Measurements from ENCODE around the gene GALNT13. TPM values are rescaled to one million over a fixed set of nuclear protein-coding genes. Genes with fewer than 3 reads are reported as not detected.

Gene GALNT13
- total RNA-seq, 2 donors from 2014 or later, result 6.0 to 9.8 TPM

GRCh38 chr2:154391051-154391450 is 519.3 kb downstream of the GALNT13 start:
- no peak for DNase-seq
- Histone ChIP-seq H3K27ac (ENCODE audit: low read depth, low read length) (no peak overlapping the region), H3K9ac (ENCODE audit: extremely low read depth, low read length, poor library complexity, severe bottlenecking) (no peak overlapping the region), H3K4me3 (ENCODE audit: low read length) (no peak overlapping the region), H3K9me3 (ENCODE audit: control insufficient read depth, low read length) (peaks cover 4% of the 10 kb centered on the region), H3K4me1 (ENCODE audit: control insufficient read depth, insufficient read depth, low read length) (no peaks in the 10 kb centered on the region), H3K27me3 (ENCODE audit: control insufficient read depth, insufficient read depth, low read length, poor library complexity, severe bottlenecking) (no peaks in the 10 kb centered on the region), H3K36me3 (ENCODE audit: control insufficient read depth, insufficient read depth, low read length) (no peaks in the 10 kb centered on the region)
- WGBS, 2 experiments (ENCODE audit: insufficient coverage in 1 of 2, insufficient read length in 1 of 2), result 100% methylated on average over 1 of the region's 1 CpG; no CpG with 5 or more reads in 1 of the 2 experiments
- Mint-ChIP-seq H3K4me3 (no peak overlapping the region), H3K36me3 (ENCODE audit: low read depth) (peaks cover 3% of the 10 kb centered on the region), H3K9me3 (peaks cover 12% of the 10 kb centered on the region), H3K27ac (no peak overlapping the region), H3K4me1 (no peaks in the 10 kb centered on the region), H3K27me3 (ENCODE audit: insufficient read depth) (no peaks in the 10 kb centered on the region)
- no peak for TF ChIP-seq CTCF (conservative IDR thresholded peaks at IDR 0.05)

- Histone ChIP-seq H3K9ac (ENCODE audit: extremely low read depth, low read length, poor library complexity, severe bottlenecking) (no peak overlapping the region), H3K9me3 (ENCODE audit: control insufficient read depth, low read length) (peaks cover 4% of the 10 kb centered on the region), H3K4me1 (ENCODE audit: control insufficient read depth, insufficient read depth, low read length) (no peaks in the 10 kb centered on the region), H3K36me3 (ENCODE audit: control insufficient read depth, insufficient read depth, low read length) (no peaks in the 10 kb centered on the region), H3K27ac (ENCODE audit: low read depth, low read length) (no peak overlapping the region), H3K4me3 (ENCODE audit: low read length) (no peak overlapping the region), H3K27me3 (ENCODE audit: control insufficient read depth, insufficient read depth, low read length, poor library complexity, severe bottlenecking) (no peaks in the 10 kb centered on the region)
- 89% methylated on average over 1 of the region's 1 CpG; no CpG with 5 or more reads in 1 of the 2 experiments for WGBS, 2 experiments (ENCODE audit: insufficient coverage in 1 of 2, insufficient read length in 1 of 2)
- no peaks in the 10 kb centered on the region for H3K27me3 Mint-ChIP-seq (ENCODE audit: insufficient read depth)
- TF ChIP-seq CTCF (conservative IDR thresholded peaks at IDR 0.05), result no peak
- H3K4me1 Mint-ChIP-seq, result no peaks in the 10 kb centered on the region
- peaks cover 12% of the 10 kb centered on the region for H3K9me3 Mint-ChIP-seq
- no peak overlapping the region for H3K27ac Mint-ChIP-seq
- H3K4me3 Mint-ChIP-seq, result no peak overlapping the region
- H3K36me3 Mint-ChIP-seq (ENCODE audit: low read depth), result peaks cover 3% of the 10 kb centered on the region
- no peak for DNase-seq
Observed at GRCh38 chr2:154392256-154392655, 520.5 kb downstream of the GALNT13 start.

GRCh38 chr2:154394600-154394999 is 522.9 kb downstream of the GALNT13 start:
- Histone ChIP-seq H3K27ac (ENCODE audit: low read depth, low read length) (no peak overlapping the region), H3K4me1 (ENCODE audit: control insufficient read depth, insufficient read depth, low read length) (no peaks in the 10 kb centered on the region), H3K27me3 (ENCODE audit: control insufficient read depth, insufficient read depth, low read length, poor library complexity, severe bottlenecking) (no peaks in the 10 kb centered on the region), H3K36me3 (ENCODE audit: control insufficient read depth, insufficient read depth, low read length) (no peaks in the 10 kb centered on the region), H3K4me3 (ENCODE audit: low read length) (no peak overlapping the region), H3K9ac (ENCODE audit: extremely low read depth, low read length, poor library complexity, severe bottlenecking) (no peak overlapping the region), H3K9me3 (ENCODE audit: control insufficient read depth, low read length) (peaks cover 4% of the 10 kb centered on the region)
- Mint-ChIP-seq H3K9me3 (peaks cover 6% of the 10 kb centered on the region), H3K27me3 (ENCODE audit: insufficient read depth) (no peaks in the 10 kb centered on the region), H3K36me3 (ENCODE audit: low read depth) (peaks cover under 1% of the 10 kb centered on the region), H3K27ac (no peak overlapping the region), H3K4me1 (no peaks in the 10 kb centered on the region), H3K4me3 (no peak overlapping the region)
- no peak for TF ChIP-seq CTCF (conservative IDR thresholded peaks at IDR 0.05)
- WGBS, 2 experiments (ENCODE audit: insufficient coverage in 1 of 2, insufficient read length in 1 of 2), result 90 to 100% methylated on average over 1 to 3 of the region's 3 CpGs
- DNase-seq, result no peak
